Fibroblast of the aortic adventitia (primary cell): ENCODE measurements around the gene HBE1. TPM values are rescaled to one million over a fixed set of nuclear protein-coding genes. Genes with fewer than 3 reads are reported as not detected.
"Not testable (repeated sequence)": the region's sequence is repeated elsewhere in the genome, so short reads cannot be mapped to it uniquely, and the experiment has no call there.

ENCODE experiments used
- DNase-seq: peaks from one replicate; pipeline ENCODE4 v3.0.0-alpha.2; 2010; ENCODE audit warnings: low read depth
- H3K4me3 ChIP-seq: 2 replicates; pipeline ENCODE4 v1.5.1; 2011; ENCODE audit warnings: low read depth, mild to moderate bottlenecking, control low read depth, low read length, moderate library complexity
- CTCF ChIP-seq: IDR thresholded peaks from 2 replicates; pipeline ENCODE4 v1.5.1; 2011; ENCODE audit warnings: mild to moderate bottlenecking, low read length, control low read depth, inconsistent platforms; ENCODE audit not compliant: insufficient read depth
- total RNA-seq: library from RNA; depleted of rRNA; stranded (reverse); fragments of >200 nt; gene quantifications from 2 replicates; pipeline ENCODE4 v1.2.3, GENCODE V29; 2012; ENCODE audit warnings: low replicate concordance

HBE1 gene
- total RNA-seq, 1 donor, result not detected

DNA sequence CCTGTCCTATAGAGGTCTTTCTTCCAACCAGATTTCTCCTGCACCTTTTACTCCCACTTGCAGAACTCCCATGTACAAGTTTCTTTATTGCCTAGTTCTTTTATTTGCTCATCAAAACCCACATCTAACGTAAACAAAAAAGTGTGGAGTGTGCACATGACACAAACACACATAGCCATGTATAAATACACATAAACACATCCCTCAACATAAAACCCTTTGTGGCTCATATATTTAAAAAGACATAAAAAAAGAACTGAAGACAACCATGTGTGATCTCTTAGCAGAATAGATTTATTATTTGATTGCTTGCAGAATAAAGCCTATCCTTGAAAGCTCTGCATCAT is 16.9 kb downstream of the HBE1 start:
- no peak for TF ChIP-seq CTCF
- H3K4me3 ChIP-seq, result no peak overlapping the region
- DNase-seq, result no peak

GRCh38 chr11:5252192-5252918 is 17.4 kb downstream of the HBE1 start:
- no peak for TF ChIP-seq CTCF
- H3K4me3 ChIP-seq, result no peak overlapping the region
- DNase-seq, result no peak

DNA sequence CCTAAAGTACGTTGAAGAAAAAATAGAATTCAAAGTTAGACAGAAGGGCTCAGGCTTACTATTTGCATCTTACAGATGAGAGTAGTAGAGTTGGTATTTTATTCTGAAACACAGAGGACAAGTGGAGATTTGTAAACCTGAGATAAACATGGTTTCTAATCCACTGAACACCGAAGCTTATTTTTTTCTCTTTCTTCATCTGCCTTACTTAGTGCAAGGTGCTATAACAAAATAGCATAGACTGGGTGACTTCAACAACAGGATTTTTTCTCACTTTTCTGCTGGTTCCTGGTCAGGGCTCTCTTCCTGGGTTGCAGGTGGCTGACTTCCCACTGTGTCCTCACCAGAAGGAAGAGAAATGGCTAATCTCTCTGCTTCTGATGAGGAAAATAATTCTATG is 18.0 kb downstream of the HBE1 start:
- H3K4me3 ChIP-seq, result no peak overlapping the region
- TF ChIP-seq CTCF, result no peak
- no peak for DNase-seq

DNA sequence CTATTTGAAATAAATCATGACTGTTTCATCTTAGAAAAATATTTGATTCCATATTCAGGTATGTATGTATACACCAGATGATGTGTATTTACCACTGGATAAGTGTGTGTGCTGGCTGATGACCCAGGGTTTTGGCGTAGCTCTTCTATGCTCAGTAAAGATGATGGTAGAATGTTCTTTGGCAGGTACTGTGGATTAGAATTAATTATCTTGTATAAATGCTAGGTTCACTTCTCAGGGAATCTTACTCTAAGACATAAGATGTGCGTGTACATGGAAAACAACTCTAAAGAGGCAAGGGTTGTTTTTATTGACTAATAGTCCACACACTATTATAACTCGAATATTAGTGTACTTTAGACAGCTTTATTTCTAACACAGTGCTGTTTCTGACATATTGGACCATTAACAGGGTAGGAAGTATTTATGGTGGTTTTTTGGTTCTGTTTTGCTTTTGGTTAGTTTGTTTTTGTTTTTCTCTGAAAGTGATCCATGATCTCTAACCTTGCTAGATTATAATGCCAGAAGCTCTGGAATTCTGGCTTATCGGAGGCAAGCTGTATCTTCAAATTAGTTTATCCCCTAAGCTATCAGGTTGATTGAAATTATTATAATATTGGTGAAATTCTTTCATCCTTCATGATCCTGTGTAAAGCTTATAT is 19.1 kb downstream of the HBE1 start:
- no peak for TF ChIP-seq CTCF
- DNase-seq, result no peak
- H3K4me3 ChIP-seq, result no peak overlapping the region

DNA sequence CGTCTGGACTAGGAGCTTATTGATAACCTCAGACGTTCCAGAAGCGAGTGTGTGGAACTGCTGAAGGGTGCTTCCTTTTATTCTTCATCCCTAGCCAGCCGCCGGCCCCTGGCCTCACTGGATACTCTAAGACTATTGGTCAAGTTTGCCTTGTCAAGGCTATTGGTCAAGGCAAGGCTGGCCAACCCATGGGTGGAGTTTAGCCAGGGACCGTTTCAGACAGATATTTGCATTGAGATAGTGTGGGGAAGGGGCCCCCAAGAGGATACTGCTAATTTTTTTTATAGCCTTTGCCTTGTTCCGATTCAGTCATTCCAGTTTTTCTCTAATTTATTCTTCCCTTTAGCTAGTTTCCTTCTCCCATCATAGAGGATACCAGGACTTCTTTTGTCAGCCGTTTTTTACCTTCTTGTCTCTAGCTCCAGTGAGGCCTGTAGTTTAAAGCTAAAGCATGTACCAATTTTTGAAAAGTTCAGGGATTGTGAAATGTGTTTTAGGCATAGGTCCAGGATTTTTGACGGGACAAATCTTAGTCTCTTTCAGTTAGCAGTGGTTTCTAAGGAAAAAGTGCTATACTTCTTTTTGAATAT is 19.8 kb downstream of the HBE1 start, which contains the start of gene HBG1:
TSS of gene HBG1 (minus strand) at position 51 of the 590 bp plus-strand sequence. CDS start 53 bp downstream, outside the sequence.
- DNase-seq, result peak; percentile 26
- H3K4me3 ChIP-seq, result not testable (repeated sequence)

- H3K4me3 ChIP-seq, result not testable (repeated sequence)
These were observed 21.2 kb downstream of the HBE1 start for GRCh38 chr11:5248498-5248897.

GRCh38 chr11:5247472-5248192 is 22.1 kb downstream of the HBE1 start:
- DNase-seq, result no peak
- no peak for TF ChIP-seq CTCF
- H3K4me3 ChIP-seq, result no peak overlapping the region

More at GRCh38 chr11:5248498-5248897, 21.2 kb downstream of the HBE1 start:
- DNase-seq, result not testable (repeated sequence)
